HL-60 (cell line): ENCODE measurements around the gene HBD.

Experiments
- CTCF ChIP-seq: IDR thresholded peaks from one replicate; pipeline ENCODE4 v1.5.1; 2011; ENCODE audit warnings: low read length, control low read depth, inconsistent platforms; ENCODE audit not compliant: insufficient read depth
- GABPA ChIP-seq: IDR thresholded peaks from 2 replicates; pipeline ENCODE4 v1.6.1; 2012; ENCODE audit warnings: low read depth
- POLR2AphosphoS5 ChIP-seq: IDR thresholded peaks from 2 replicates; pipeline ENCODE4 v1.6.1; 2012; ENCODE audit warnings: low read depth
- REST ChIP-seq: IDR thresholded peaks from 2 replicates; pipeline ENCODE4 v1.6.1; 2012; ENCODE audit warnings: low read depth; ENCODE audit not compliant: insufficient replicate concordance

DNA sequence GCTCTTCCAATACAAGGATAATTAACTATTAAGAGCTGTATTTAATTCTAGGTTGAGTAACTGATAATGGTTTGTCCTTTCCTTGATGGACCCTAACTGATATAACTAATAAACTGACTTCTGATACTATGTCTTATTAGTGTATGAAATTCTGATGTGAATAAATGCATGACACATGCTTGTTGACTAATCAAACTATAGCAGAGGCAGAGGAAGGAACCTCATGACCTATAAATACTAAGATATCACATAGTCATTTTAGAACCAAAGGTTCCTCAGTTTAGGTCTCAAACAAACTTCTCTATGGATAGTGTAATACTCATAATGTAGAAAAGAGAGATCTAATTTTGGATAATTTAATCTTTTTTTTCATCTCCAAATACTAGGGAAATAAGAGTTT, 4.8 kb upstream of the HBD start:
- TF ChIP-seq CTCF (no peak), REST (no peak), POLR2AphosphoS5 (no peak), GABPA (no peak)
